ENCODE results near the gene RASIP1.
"Not testable (repeated sequence)": the region's sequence is repeated elsewhere in the genome, so short reads cannot be mapped to it uniquely, and the experiment has no call there.

RASIP1 gene

GRCh38 chr19:48731452-48731851 lies 9.0 kb downstream of the RASIP1 start:
- no peak for DNase-seq

- no peak for DNase-seq
These were observed 11.3 kb downstream of the RASIP1 start for GRCh38 chr19:48728911-48729664.

- no peak for DNase-seq
These were observed 13.9 kb downstream of the RASIP1 start for GRCh38 chr19:48726556-48726955.

GRCh38 chr19:48724796-48725753 lies 15.3 kb downstream of the RASIP1 start:
- DNase-seq: no peak

GRCh38 chr19:48722196-48722708 lies 18.2 kb downstream of the RASIP1 start:
- no peak for DNase-seq

- DNase-seq: peak; percentile 98
These were observed 19.7 kb downstream of the RASIP1 start for GRCh38 chr19:48720613-48721296.

- no peak for DNase-seq
These were observed 20.2 kb downstream of the RASIP1 start for GRCh38 chr19:48720251-48720612.

GRCh38 chr19:48719263-48720171 lies 20.9 kb downstream of the RASIP1 start, which contains the start of gene MAMSTR:
Gene MAMSTR (minus strand): TSS chr19:48719725. CDS start chr19:48719031, 694 bp downstream.
- DNase-seq: no peak

GRCh38 chr19:48718711-48719231 lies 21.6 kb downstream of the RASIP1 start:
- DNase-seq: no peak

GRCh38 chr19:48718106-48718505 lies 22.3 kb downstream of the RASIP1 start:
- DNase-seq: not testable (repeated sequence)

- DNase-seq: peak; percentile 94
These were observed 23.7 kb downstream of the RASIP1 start for GRCh38 chr19:48716562-48717291.

GRCh38 chr19:48715681-48716171 lies 24.7 kb downstream of the RASIP1 start:
- peak; percentile 69 for DNase-seq

- DNase-seq: peak; percentile 53
These were observed 25.4 kb downstream of the RASIP1 start for GRCh38 chr19:48714759-48715675.

- DNase-seq: peak; percentile 100
These were observed 26.3 kb downstream of the RASIP1 start for GRCh38 chr19:48713864-48714755.

GRCh38 chr19:48713041-48713863 lies 27.2 kb downstream of the RASIP1 start:
- no peak for DNase-seq

- DNase-seq: no peak
These were observed 29.2 kb downstream of the RASIP1 start for GRCh38 chr19:48711106-48711662.

- no peak for DNase-seq
These were observed 31.9 kb downstream of the RASIP1 start for GRCh38 chr19:48708471-48708870.

All from DMS79 treated with DMSO at 0.1 percent for 48 hours (cell line).